BLaER1 treated with 17β-estradiol and CSF1 and Interleukin-3, amounts not matched to agents 10 nM and 100 nM (cell line): ENCODE results near the gene TMEM63C.

Experiments
- H3K27ac ChIP-seq, 11 experiments: shearing (Covaris generic); formaldehyde crosslinking; 2 replicates each; pipeline ENCODE4 v1.8.1; 2022
- H3K27me3 ChIP-seq, 11 experiments: shearing (Covaris generic); formaldehyde crosslinking; 2 replicates each; pipeline ENCODE4 v1.8.1; 2022
- H3K36me3 ChIP-seq, 11 experiments: shearing (Covaris generic); formaldehyde crosslinking; 2 replicates each; pipeline ENCODE4 v1.8.1; 2022
- H3K4me1 ChIP-seq, 10 experiments: shearing (Covaris generic); formaldehyde crosslinking; 2 replicates each; pipeline ENCODE4 v1.8.1; 2022
- H3K4me2 ChIP-seq, 11 experiments: shearing (Covaris generic); formaldehyde crosslinking; 2 replicates each; pipeline ENCODE4 v1.8.1; 2022
- H3K4me3 ChIP-seq, 10 experiments: shearing (Covaris generic); formaldehyde crosslinking; 2 replicates each; pipeline ENCODE4 v1.8.1; 2022
- H3K9ac ChIP-seq, 11 experiments: shearing (Covaris generic); formaldehyde crosslinking; 2 replicates each; pipeline ENCODE4 v1.8.1; 2022
- H3K9me3 ChIP-seq, 11 experiments: shearing (Covaris generic); formaldehyde crosslinking; replicated peaks in 1 of 11; 2 replicates each; pipeline ENCODE4 v1.8.1; 2022
- H4K20me1 ChIP-seq, 11 experiments: shearing (Covaris generic); formaldehyde crosslinking; 2 replicates each; pipeline ENCODE4 v1.8.1; 2022
- Cebpa-rat ChIP-seq, 11 experiments: shearing (Covaris generic); IDR thresholded peaks; 2 replicates each; pipeline ENCODE4 v1.8.1; 2022

The TMEM63C gene

DNA sequence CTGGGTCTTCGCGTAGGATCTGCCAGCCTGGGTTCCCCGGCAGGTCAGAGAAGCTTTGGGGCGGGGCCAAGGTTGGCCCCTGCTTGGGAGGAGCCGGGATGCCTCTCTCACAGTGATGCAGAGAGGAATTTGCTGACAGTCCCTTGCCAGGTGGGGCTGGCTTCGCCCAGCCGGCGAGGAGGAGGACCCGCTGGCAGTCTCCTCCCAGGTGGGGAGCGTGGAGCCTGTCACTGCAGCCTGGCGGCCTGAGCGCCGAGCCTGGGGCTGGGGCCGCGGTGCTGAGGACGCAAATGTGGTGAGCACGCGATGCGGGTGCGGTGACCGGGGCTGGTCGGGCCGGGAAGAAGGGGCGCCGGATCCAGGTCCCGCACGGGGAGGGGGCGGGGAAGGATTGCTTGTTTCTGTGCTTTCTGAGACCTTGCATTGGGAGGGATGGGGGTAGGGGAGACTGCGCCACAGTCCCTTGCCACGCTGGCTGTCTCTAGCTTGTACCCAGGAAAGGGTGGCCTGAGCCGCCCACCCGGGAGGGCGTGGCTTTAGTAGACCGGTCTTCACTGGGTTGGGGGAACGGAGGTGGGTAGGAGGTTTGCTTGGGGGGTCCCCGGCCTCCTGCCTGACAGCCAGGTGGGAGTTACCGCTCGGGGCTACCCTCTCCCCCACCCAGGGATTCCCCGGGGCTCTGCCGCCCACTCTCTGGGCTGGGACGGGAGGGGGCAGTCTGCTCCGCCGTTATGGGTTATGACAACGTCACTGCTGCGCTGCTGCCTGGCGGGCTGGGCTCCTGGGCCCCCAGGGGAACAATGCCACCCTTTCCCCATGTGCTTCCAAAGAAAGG is at the start of gene TMEM63C:
Gene TMEM63C (plus strand): TSS at position 196 of the 835 bp plus-strand sequence. CDS start 37,016 bp downstream, outside the sequence.
- peak within 1 kb of the TSS; percentile 86 to 99 (median 94) for H3K4me2 ChIP-seq
- no peaks in the 10 kb centered on the region for H4K20me1 ChIP-seq
- H3K4me3 ChIP-seq = peak within 1 kb of the TSS; percentile 64 to 83 (median 74)
- no peaks in the 10 kb centered on the region for H3K9me3 ChIP-seq
- H3K9ac ChIP-seq = peak within 1 kb of the TSS; percentile 66 to 82 (median 77)
- H3K4me1 ChIP-seq = peaks cover 59 to 77% (median 68%) of the 10 kb centered on the region in 10 experiments
- H3K27me3 ChIP-seq = no peaks in the 10 kb centered on the region
- H3K36me3 ChIP-seq = no peaks in the 10 kb centered on the region
- TF ChIP-seq Cebpa-rat (IDR thresholded peaks at IDR 0.05) = no peak
- H3K27ac ChIP-seq = peak within 1 kb of the TSS; percentile 51 to 77 (median 62); a peak in 21 of 22 replicates

DNA sequence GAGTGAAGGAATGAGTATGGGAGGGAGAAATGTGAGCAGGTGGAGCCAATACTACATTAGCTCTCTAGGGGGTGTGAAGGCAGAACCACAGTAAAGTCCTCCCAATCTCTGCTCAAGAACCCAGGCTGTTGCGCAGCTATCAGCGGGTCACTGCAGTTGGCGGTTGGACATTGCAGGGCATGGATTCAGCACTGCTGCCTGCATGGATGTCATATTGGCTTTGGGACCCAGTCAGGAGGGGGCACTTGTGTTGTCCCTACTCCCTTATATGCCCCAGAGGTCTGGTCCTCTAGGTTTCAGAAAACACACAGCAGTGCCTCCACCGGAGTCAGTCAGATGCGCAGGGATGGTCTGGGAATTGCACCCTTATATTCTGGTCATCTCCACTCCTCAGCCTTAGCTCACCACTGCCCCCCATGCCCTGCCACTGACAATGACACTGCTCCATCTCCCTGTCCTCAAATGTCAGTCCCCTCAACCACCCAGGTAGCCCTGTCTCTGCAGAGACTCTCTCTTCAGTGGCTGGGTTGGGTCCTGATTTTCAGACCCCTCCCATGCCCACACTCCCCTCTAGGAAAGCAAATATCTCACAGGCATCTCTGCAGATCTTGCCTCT is 49.6 kb upstream of the TMEM63C start:
- Histone ChIP-seq H3K9ac (no peak overlapping the region), H4K20me1 (peaks cover 0 to 68% (median 12%) of the 10 kb centered on the region in 11 experiments; a peak in 13 of 22 replicates), H3K9me3 (no peaks in the 10 kb centered on the region), H3K27me3 (peaks cover 55 to 100% (median 83%) of the 10 kb centered on the region in 11 experiments), H3K36me3 (no peaks in the 10 kb centered on the region), H3K4me2 (no peak overlapping the region), H3K4me1 (peaks cover 0 to 6% (median 0%) of the 10 kb centered on the region in 10 experiments; a peak in 3 of 20 replicates), H3K4me3 (no peak overlapping the region), H3K27ac (no peak overlapping the region)
- TF ChIP-seq Cebpa-rat (IDR thresholded peaks at IDR 0.05) = no peak

DNA sequence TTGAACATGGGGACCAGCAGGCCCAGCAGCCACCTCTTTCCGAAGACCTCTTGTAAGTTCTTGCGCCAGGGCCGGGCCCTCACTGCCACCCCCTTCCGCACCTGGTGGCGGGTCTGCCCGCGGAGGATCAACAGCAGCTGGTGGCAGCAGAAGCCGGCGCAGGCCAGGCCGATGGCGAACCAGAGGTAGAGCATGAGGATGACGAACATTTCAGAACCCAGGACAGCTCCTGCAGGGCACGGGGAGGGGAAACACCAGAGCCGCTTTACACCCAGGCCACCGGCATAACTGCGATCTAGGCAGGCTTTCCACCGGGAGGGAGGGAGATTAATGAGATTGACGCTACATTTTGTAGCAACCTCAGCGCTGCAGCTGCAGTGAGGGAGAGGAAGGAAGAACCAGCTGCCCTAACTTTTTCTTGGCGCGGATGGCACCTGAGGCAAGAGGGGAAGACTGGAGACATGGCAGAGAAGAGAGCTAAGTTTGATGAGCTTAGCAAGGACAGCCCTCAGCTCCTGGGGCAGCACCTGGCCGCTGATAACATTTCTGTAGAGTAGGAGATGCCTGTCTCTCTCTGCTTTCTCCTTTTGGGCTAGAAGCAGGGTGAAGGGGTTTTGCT is 47.8 kb upstream of the TMEM63C start:
- H3K4me3 ChIP-seq = no peak overlapping the region
- no peak overlapping the region for H3K27ac ChIP-seq
- peaks cover 0 to 54% (median 12%) of the 10 kb centered on the region in 11 experiments; a peak in 13 of 22 replicates for H4K20me1 ChIP-seq
- H3K9me3 ChIP-seq = no peaks in the 10 kb centered on the region
- TF ChIP-seq Cebpa-rat (IDR thresholded peaks at IDR 0.05) = no peak
- H3K36me3 ChIP-seq = no peaks in the 10 kb centered on the region
- peak overlapping the region in 4 of 11 experiments; percentile 14 to 38 (median 16); a peak in 4 of 22 replicates for H3K4me2 ChIP-seq
- H3K27me3 ChIP-seq = peaks cover 52 to 98% (median 78%) of the 10 kb centered on the region in 11 experiments
- peaks cover 0 to 6% (median 0%) of the 10 kb centered on the region in 10 experiments; a peak in 3 of 20 replicates for H3K4me1 ChIP-seq
- H3K9ac ChIP-seq = no peak overlapping the region

DNA sequence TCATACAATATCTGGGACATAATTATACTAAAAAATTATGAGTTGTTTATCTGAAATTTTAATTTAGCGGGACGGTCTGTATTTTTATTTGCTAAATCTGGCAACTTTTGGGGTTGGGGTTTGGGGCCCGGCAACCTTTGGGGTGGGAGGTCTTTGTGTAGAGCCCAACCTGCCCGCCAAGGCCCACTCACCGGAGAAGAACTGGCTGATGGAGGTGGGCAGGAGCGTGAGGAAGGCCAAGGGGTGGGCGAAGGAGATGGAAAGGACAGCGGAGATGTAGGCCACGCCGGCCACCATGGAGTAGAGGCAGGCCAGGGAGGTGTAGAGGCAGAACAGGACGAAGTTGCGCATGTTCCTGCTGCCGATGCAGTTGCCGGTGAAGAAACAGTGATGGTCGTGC is 42.6 kb upstream of the TMEM63C start:
- H3K4me3 ChIP-seq = 0 out of 20 replicates have a peak overlapping the region, but pooled peaks of 4 of the 10 experiments have one; percentile 5 to 34 (median 10)
- peaks cover 74 to 98% (median 85%) of the 10 kb centered on the region in 11 experiments for H3K27me3 ChIP-seq
- peak overlapping the region in 10 of 11 experiments; percentile 55 to 74 (median 68); a peak in 21 of 22 replicates for H3K4me2 ChIP-seq
- H3K4me1 ChIP-seq = peaks cover 17 to 29% (median 25%) of the 10 kb centered on the region in 10 experiments
- no peaks in the 10 kb centered on the region for H3K9me3 ChIP-seq
- H3K36me3 ChIP-seq = no peaks in the 10 kb centered on the region
- no peak overlapping the region for H3K27ac ChIP-seq
- no peak for TF ChIP-seq Cebpa-rat (IDR thresholded peaks at IDR 0.05)
- H4K20me1 ChIP-seq = peaks cover 0 to 47% (median 27%) of the 10 kb centered on the region in 11 experiments; a peak in 16 of 22 replicates
- H3K9ac ChIP-seq = no peak overlapping the region

DNA sequence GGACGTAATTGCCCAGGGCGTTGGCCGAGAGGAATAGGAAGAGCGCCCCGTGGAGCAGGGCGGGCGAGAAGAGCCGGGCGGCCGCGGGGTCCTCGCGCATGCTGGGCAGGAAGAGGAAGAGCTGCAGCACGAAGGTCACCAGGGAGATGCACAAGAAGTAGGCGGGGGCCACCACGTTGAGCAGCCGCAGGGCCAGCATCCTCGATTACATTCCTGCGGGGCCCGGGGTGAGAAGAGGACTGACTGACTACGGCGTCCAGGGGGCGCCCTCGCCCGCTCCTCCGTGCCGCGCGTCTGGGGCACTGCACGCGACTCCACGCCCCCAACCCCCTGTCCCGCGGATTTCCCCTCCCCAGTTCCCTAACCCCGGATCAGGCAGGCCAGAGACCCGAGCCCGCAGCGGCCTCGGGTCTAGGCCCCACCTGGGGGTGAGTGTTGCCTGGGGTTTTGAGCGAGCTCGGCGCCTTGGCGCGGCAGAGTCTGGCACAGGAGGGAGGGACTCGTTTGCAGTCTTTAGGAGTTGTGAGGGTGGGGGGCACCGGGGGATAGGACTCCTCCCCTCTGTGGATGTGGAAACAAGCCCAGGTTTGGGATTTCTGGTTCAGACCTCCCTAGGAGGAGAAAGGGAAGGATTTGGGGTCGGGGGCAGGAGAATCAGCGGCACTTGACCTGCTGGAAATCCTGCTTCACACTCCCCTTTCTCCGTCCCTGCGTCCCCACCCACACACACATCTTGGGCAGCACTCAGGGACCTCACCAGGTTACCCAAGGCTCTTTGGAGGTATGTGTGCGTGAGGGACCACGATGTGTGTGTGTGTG is 41.8 kb upstream of the TMEM63C start:
- peaks cover 17 to 27% (median 25%) of the 10 kb centered on the region in 10 experiments for H3K4me1 ChIP-seq
- no peaks in the 10 kb centered on the region for H3K9me3 ChIP-seq
- H3K27me3 ChIP-seq = peaks cover 74 to 98% (median 85%) of the 10 kb centered on the region in 11 experiments
- peak overlapping the region in 5 of 10 experiments; percentile 5 to 36 (median 11); a peak in 5 of 20 replicates for H3K4me3 ChIP-seq
- no peaks in the 10 kb centered on the region for H3K36me3 ChIP-seq
- H3K4me2 ChIP-seq = peak overlapping the region; percentile 42 to 74 (median 67)
- H4K20me1 ChIP-seq = peaks cover 0 to 43% (median 27%) of the 10 kb centered on the region in 11 experiments; a peak in 16 of 22 replicates
- H3K9ac ChIP-seq = no peak overlapping the region
- no peak for TF ChIP-seq Cebpa-rat (IDR thresholded peaks at IDR 0.05)
- H3K27ac ChIP-seq = no peak overlapping the region

DNA sequence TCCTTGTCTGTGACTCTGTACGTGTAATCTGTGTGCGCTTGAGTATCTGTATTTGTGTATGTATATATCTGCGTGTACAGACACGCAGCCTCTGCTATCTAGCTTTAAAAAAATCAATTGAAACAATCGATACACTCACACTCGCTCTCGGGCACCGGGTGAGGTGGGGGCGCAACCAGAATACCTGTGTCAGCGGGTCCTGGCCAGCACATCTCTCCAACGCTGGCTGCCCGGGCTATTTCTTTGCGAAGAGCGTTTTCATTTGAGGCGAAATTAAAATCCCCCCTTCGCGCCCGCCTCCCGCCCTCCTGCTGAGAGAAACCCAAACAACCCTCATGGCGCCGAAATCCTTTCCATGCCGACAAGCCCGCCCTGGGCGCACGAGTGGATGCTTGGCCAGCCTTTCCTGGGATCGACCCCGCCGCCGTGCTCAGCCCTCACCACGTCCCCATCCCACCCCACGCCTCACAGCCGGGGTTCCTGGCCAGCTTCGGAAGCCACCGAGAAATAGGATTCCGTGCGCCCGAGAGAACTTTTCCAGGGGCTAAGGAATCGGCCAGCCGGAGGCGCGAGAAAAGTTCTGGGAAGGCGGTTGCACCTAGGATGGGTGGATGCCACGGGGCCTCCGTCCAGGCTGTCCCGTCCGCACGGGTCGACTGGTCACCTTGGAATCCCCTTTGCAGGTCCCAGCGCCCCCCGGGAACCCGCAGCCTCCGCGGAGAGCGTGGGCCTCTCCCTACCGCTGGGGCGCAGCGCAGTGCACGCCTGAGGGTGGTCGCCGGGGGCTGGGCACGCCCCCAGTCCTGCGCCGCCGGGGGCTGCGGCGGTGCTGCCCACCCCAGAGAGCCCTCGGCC is 41.0 kb upstream of the TMEM63C start:
- H3K4me3 ChIP-seq = peak overlapping the region; percentile 54 to 70 (median 64)
- TF ChIP-seq Cebpa-rat (IDR thresholded peaks at IDR 0.05) = no peak
- H3K27ac ChIP-seq = no peak overlapping the region
- peaks cover 17 to 27% (median 25%) of the 10 kb centered on the region in 10 experiments for H3K4me1 ChIP-seq
- no peaks in the 10 kb centered on the region for H3K9me3 ChIP-seq
- peaks cover 0 to 43% (median 27%) of the 10 kb centered on the region in 11 experiments; a peak in 16 of 22 replicates for H4K20me1 ChIP-seq
- peaks cover 80 to 98% (median 86%) of the 10 kb centered on the region in 11 experiments for H3K27me3 ChIP-seq
- no peaks in the 10 kb centered on the region for H3K36me3 ChIP-seq
- H3K4me2 ChIP-seq = peak overlapping the region; percentile 89 to 99 (median 98)
- peak overlapping the region in 6 of 11 experiments; percentile 37 to 72 (median 48); a peak in 4 of 22 replicates for H3K9ac ChIP-seq

- peaks cover 0 to 43% (median 27%) of the 10 kb centered on the region in 11 experiments; a peak in 15 of 22 replicates for H4K20me1 ChIP-seq
- H3K27ac ChIP-seq = no peak within 1 kb of the TSS
- peak within 1 kb of the TSS; percentile 54 to 70 (median 64) for H3K4me3 ChIP-seq
- peak within 1 kb of the TSS in 9 of 11 experiments; percentile 37 to 72 (median 52); a peak in 15 of 22 replicates for H3K9ac ChIP-seq
- H3K4me1 ChIP-seq = peaks cover 17 to 27% (median 25%) of the 10 kb centered on the region in 10 experiments
- no peaks in the 10 kb centered on the region for H3K36me3 ChIP-seq
- TF ChIP-seq Cebpa-rat (IDR thresholded peaks at IDR 0.05) = no peak
- peak within 1 kb of the TSS; percentile 89 to 99 (median 98) for H3K4me2 ChIP-seq
- no peaks in the 10 kb centered on the region for H3K9me3 ChIP-seq
- peaks cover 88 to 98% (median 94%) of the 10 kb centered on the region in 11 experiments for H3K27me3 ChIP-seq
These were observed 40.2 kb upstream of the TMEM63C start, which contains the start of gene ZDHHC22 for GRCh38 chr14:77141214-77142004. ZDHHC22 (minus strand) TSS chr14:77141791; CDS start chr14:77139738, 2,053 bp downstream.
